Hepatocyte (in vitro differentiated cells): ENCODE measurements around the gene NR1D2.

Source experiments
- EZH2 ChIP-seq: fragments of 200-600 bp; sonication (generic); IDR thresholded peaks from 2 replicates; pipeline ENCODE4 v1.6.1; 2016; ENCODE audit warnings: antibody characterized with exemption, mild to moderate bottlenecking, borderline replicate concordance
- EZH2phosphoT487 ChIP-seq: fragments of 200-600 bp; sonication (generic); IDR thresholded peaks from one replicate; pipeline ENCODE4 v1.6.1; 2018; ENCODE audit warnings: antibody characterized with exemption, mild to moderate bottlenecking, low read depth, moderate library complexity; ENCODE audit not compliant: unreplicated experiment, severe bottlenecking
- TF ChIP-seq, protein P1 (sequence below): fragments of 200-600 bp; sonication (generic); IDR thresholded peaks from 2 replicates; pipeline ENCODE4 v1.5.1; 2016; ENCODE audit warnings: antibody characterized with exemption, mild to moderate bottlenecking; ENCODE audit not compliant: poor library complexity

DNA sequence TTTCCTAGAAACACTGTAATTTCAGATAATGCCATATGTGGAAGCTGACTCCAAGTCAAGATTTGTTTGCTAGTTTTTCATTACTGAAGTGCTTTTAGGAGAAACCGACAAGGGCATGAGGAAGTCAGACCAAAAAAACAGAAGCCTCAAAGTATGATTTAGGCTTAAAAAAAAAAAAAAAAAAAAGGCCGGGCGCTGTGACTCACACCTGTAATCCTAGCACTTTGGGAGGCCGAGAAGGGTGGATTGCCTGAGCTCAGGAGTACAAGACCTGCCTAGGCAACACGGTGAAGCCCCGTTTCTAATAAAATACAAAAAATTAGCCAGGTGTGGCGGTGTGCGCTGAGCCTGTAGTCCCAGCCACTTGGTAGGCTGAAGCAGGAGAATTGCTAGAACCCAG lies 16.6 kb upstream of the NR1D2 start:
- TF ChIP-seq, protein P1, sequence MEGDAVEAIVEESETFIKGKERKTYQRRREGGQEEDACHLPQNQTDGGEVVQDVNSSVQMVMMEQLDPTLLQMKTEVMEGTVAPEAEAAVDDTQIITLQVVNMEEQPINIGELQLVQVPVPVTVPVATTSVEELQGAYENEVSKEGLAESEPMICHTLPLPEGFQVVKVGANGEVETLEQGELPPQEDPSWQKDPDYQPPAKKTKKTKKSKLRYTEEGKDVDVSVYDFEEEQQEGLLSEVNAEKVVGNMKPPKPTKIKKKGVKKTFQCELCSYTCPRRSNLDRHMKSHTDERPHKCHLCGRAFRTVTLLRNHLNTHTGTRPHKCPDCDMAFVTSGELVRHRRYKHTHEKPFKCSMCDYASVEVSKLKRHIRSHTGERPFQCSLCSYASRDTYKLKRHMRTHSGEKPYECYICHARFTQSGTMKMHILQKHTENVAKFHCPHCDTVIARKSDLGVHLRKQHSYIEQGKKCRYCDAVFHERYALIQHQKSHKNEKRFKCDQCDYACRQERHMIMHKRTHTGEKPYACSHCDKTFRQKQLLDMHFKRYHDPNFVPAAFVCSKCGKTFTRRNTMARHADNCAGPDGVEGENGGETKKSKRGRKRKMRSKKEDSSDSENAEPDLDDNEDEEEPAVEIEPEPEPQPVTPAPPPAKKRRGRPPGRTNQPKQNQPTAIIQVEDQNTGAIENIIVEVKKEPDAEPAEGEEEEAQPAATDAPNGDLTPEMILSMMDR = no peak
- TF ChIP-seq EZH2 (no peak), EZH2phosphoT487 (no peak)
